H4 (cell line): ENCODE results near the gene CFAP126. TPM values are rescaled to one million over a fixed set of nuclear protein-coding genes. Genes with fewer than 3 reads are reported as not detected.
"Not testable (repeated sequence)": the region's sequence is repeated elsewhere in the genome, so short reads cannot be mapped to it uniquely, and the experiment has no call there.

Experiments
- DNase-seq: peaks from one replicate; pipeline ENCODE4 v3.0.0-alpha.2; 2015; ENCODE audit warnings: low spot score
- total RNA-seq: library from RNA; depleted of rRNA; stranded (reverse); fragments of >200 nt; shearing (Covaris generic); gene quantifications from 2 replicates; pipeline ENCODE4 v1.2.3, GENCODE V29; 2014; rRNA removed

The CFAP126 gene
- not detected in 2 replicates for total RNA-seq

- peak; percentile 55 for DNase-seq
These were observed at the start of gene CFAP126 for GRCh38 chr1:161367684-161368400. Gene CFAP126, minus strand, starts transcription at chr1:161367876. Its CDS starts 8 bp downstream, at chr1:161367868.

GRCh38 chr1:161413050-161413449 lies 45.4 kb upstream of the CFAP126 start:
- DNase-seq = not testable (repeated sequence)

GRCh38 chr1:161410636-161410970 lies 42.9 kb upstream of the CFAP126 start:
- not testable (repeated sequence) for DNase-seq

GRCh38 chr1:161409848-161410635 lies 42.4 kb upstream of the CFAP126 start:
- not testable (repeated sequence) for DNase-seq

- DNase-seq = no peak
These were observed 40.9 kb upstream of the CFAP126 start for GRCh38 chr1:161408429-161409052.

GRCh38 chr1:161407451-161407985 lies 39.8 kb upstream of the CFAP126 start:
- no peak for DNase-seq

- not testable (repeated sequence) for DNase-seq
These were observed 38.9 kb upstream of the CFAP126 start for GRCh38 chr1:161406551-161406950.

- DNase-seq = no peak
These were observed 36.4 kb upstream of the CFAP126 start for GRCh38 chr1:161404051-161404597.

GRCh38 chr1:161402446-161402845 lies 34.8 kb upstream of the CFAP126 start:
- no peak for DNase-seq

GRCh38 chr1:161399257-161399998 lies 31.8 kb upstream of the CFAP126 start:
- DNase-seq = peak; percentile 87

- no peak for DNase-seq
These were observed 31.2 kb upstream of the CFAP126 start for GRCh38 chr1:161398900-161399256.

GRCh38 chr1:161397038-161397437 lies 29.4 kb upstream of the CFAP126 start:
- not testable (repeated sequence) for DNase-seq

- no peak for DNase-seq
These were observed 25.5 kb upstream of the CFAP126 start for GRCh38 chr1:161393151-161393550.

GRCh38 chr1:161391611-161392010 lies 23.9 kb upstream of the CFAP126 start:
- no peak for DNase-seq

GRCh38 chr1:161391136-161391535 lies 23.5 kb upstream of the CFAP126 start:
- DNase-seq = not testable (repeated sequence)

- DNase-seq = no peak
These were observed 22.8 kb upstream of the CFAP126 start for GRCh38 chr1:161390559-161390858.

- DNase-seq = peak; percentile 96
These were observed 22.2 kb upstream of the CFAP126 start for GRCh38 chr1:161389691-161390558.

GRCh38 chr1:161389158-161389557 lies 21.5 kb upstream of the CFAP126 start:
- not testable (repeated sequence) for DNase-seq

GRCh38 chr1:161388639-161389038 lies 21.0 kb upstream of the CFAP126 start:
- no peak for DNase-seq

- DNase-seq = peak; percentile 57
These were observed 14.7 kb upstream of the CFAP126 start for GRCh38 chr1:161382214-161383019.
